HL-60 (cell line): ENCODE results near the gene TNIP1.

Experiments
- CTCF ChIP-seq: IDR thresholded peaks from one replicate; pipeline ENCODE4 v1.5.1; 2011; ENCODE audit warnings: low read length, control low read depth, inconsistent platforms; ENCODE audit not compliant: insufficient read depth
- POLR2AphosphoS5 ChIP-seq: IDR thresholded peaks from 2 replicates; pipeline ENCODE4 v1.6.1; 2012; ENCODE audit warnings: low read depth

- TF ChIP-seq CTCF (no peak), POLR2AphosphoS5 (no peak)
These were observed 32.3 kb downstream of the TNIP1 start for GRCh38 chr5:151048526-151048925.
